Panc1 (cell line): Measurements from ENCODE around the gene C12orf75. TPM values are rescaled to one million over a fixed set of nuclear protein-coding genes. Genes with fewer than 3 reads are reported as not detected.
"Not testable (repeated sequence)": the region's sequence is repeated elsewhere in the genome, so short reads cannot be mapped to it uniquely, and the experiment has no call there.

Experiments used
- ATAC-seq: fragments of 200-7000 bp; cut with Tn5 transposase; 2 replicates; pipeline ENCODE4 v1.9.1; 2020; ENCODE audit warnings: mild to moderate bottlenecking, moderate library complexity
- BruUV-seq: library from RNA; stranded (reverse); fragments of 400-500 nt; replicated peaks from 2 replicates; lab custom pipeline; 2021; lab: Mats Ljungman, UMichigan
- CTCF ChIA-PET: fragments of 300-600 bp; sonication (Branson Sonifier 250); formaldehyde crosslinking; loops from one replicate; lab custom pipeline; 2022; ENCODE audit warnings: antibody characterized with exemption; lab: Charles Lee
- POLR2A ChIA-PET: fragments of 300-600 bp; sonication (Branson Sonifier 250); formaldehyde crosslinking; loops from one replicate; lab custom pipeline; 2022; ENCODE audit warnings: antibody characterized with exemption; lab: Charles Lee
- DNase-seq: peaks from one replicate; pipeline ENCODE4 v3.0.0-alpha.2; 2010; ENCODE audit warnings: low read depth, low spot score
- H3K27ac ChIP-seq: 2 replicates; pipeline ENCODE4 v1.5.1; 2011; ENCODE audit warnings: mild to moderate bottlenecking, low read length, inconsistent platforms
- H3K27me3 ChIP-seq: fragments of 200-500 bp; sonication (Bioruptor generic); 2 replicates; pipeline ENCODE4 v1.6.0; 2014; ENCODE audit warnings: low read length, inconsistent platforms; ENCODE audit not compliant: control insufficient read depth, insufficient read depth
- H3K36me3 ChIP-seq: fragments of 200-500 bp; sonication (Bioruptor generic); 2 replicates; pipeline ENCODE4 v1.5.1; 2014; ENCODE audit warnings: inconsistent platforms, mild to moderate bottlenecking, low read length, moderate library complexity; ENCODE audit not compliant: control insufficient read depth, insufficient read depth
- H3K4me1 ChIP-seq: 2 replicates; pipeline ENCODE4 v1.5.1; 2011; ENCODE audit warnings: inconsistent platforms, mild to moderate bottlenecking, low read length, moderate library complexity; ENCODE audit not compliant: control insufficient read depth, insufficient read depth
- H3K4me3 ChIP-seq, 2 experiments: 2 replicates each; pipeline ENCODE4 v1.5.1; 2011 to 2012; ENCODE audit warnings: low read depth in 2 of 2, low read length in 2 of 2, mild to moderate bottlenecking in 2 of 2, inconsistent platforms in 1 of 2, moderate library complexity in 1 of 2
- H3K9me3 ChIP-seq: fragments of 200-500 bp; sonication (Bioruptor generic); 2 replicates; pipeline ENCODE4 v1.5.1; 2014; ENCODE audit warnings: low read depth, mild to moderate bottlenecking, inconsistent platforms, low read length, moderate library complexity; ENCODE audit not compliant: control insufficient read depth, insufficient read depth
- CTCF ChIP-seq: fragments of 450-650 bp; IDR thresholded peaks from 2 replicates; pipeline ENCODE4 v1.5.1; 2017; ENCODE audit warnings: mild to moderate bottlenecking
- POLR2AphosphoS5 ChIP-seq: IDR thresholded peaks from 2 replicates; pipeline ENCODE4 v1.6.1; 2012; ENCODE audit warnings: mild to moderate bottlenecking, low read depth, low read length, moderate library complexity
- REST ChIP-seq, 2 experiments: IDR thresholded peaks; 2 replicates each; pipeline ENCODE4 v1.6.1; 2011 to 2012; ENCODE audit warnings: low read depth in 2 of 2, control low read depth in 1 of 2, low read length in 1 of 2, mild to moderate bottlenecking in 1 of 2, moderate library complexity in 1 of 2; ENCODE audit not compliant: insufficient read depth in 1 of 2
- SIN3A ChIP-seq: IDR thresholded peaks from 2 replicates; pipeline ENCODE4 v1.6.1; 2012; ENCODE audit warnings: low read depth, mild to moderate bottlenecking, low read length, moderate library complexity, borderline replicate concordance; ENCODE audit not compliant: insufficient read depth
- TCF7L2 ChIP-seq: IDR thresholded peaks from 2 replicates; pipeline ENCODE4 v1.6.1; 2011; ENCODE audit warnings: mild to moderate bottlenecking, low read depth, low read length, inconsistent platforms
- in situ Hi-C: cut with HindIII; loops from 2 replicates; pipeline ENCODE4 v1.10.0; 2016; ENCODE audit warnings: low sequenced_read_pairs, low pct_unique_long_range_greater_than_20kb
- intact Hi-C: fragments of 100-400 bp; cut with micrococcal nuclease; formaldehyde crosslinking; loops from one replicate; pipeline ENCODE4 v1.10.0; 2022; ENCODE audit not compliant: unreplicated experiment
- total RNA-seq: library from RNA; stranded (reverse); gene quantifications from one replicate; pipeline ENCODE4 v1.2.1, GENCODE V29; 2021; ENCODE audit not compliant: unreplicated experiment

C12orf75 gene
- total RNA-seq, 1 experiment from 2014 or later = 132 TPM

- Histone ChIP-seq H3K4me3 (peak overlapping the region; percentile 64 to 86), H3K9me3 (no peaks in the 10 kb centered on the region), H3K36me3 (no peaks in the 10 kb centered on the region), H3K27ac (peak overlapping the region; percentile 61), H3K4me1 (peaks cover 24% of the 10 kb centered on the region), H3K27me3 (no peaks in the 10 kb centered on the region)
- peak; percentile 24 for ATAC-seq
- BruUV-seq = no TSS peak
- in situ Hi-C loops = no loop called here
- TF ChIP-seq SIN3A (no peak), TCF7L2 (no peak), POLR2AphosphoS5 (no peak), REST (IDR thresholded peaks at IDR 0.05; ENCODE audit: insufficient read depth in 1 of 2, low read depth in 2 of 2, low read length in 1 of 2) (no peak), CTCF (no peak)
- ChIA-PET POLR2A (interaction anchor here (0.7 kb wide), 1 partner anchor 822 kb away, joined by 4 read pairs; no protein-coding TSS in a partner anchor), CTCF (no interaction called here)
- DNase-seq = no peak
- intact Hi-C loops = no loop called here
These were observed 677 bp downstream of the C12orf75 start for GRCh38 chr12:105330931-105331804.

GRCh38 chr12:105331805-105332251, 1.3 kb downstream of the C12orf75 start:
- Histone ChIP-seq H3K4me1 (peaks cover 24% of the 10 kb centered on the region), H3K36me3 (no peaks in the 10 kb centered on the region), H3K4me3 (peak overlapping the region; percentile 64 to 86), H3K27ac (peak overlapping the region; percentile 61), H3K27me3 (no peaks in the 10 kb centered on the region), H3K9me3 (no peaks in the 10 kb centered on the region)
- DNase-seq (no peak), ATAC-seq (no peak)
- no TSS peak for BruUV-seq
- in situ Hi-C loops (no loop called here), intact Hi-C loops (no loop called here)
- TF ChIP-seq REST (IDR thresholded peaks at IDR 0.05; ENCODE audit: insufficient read depth in 1 of 2, low read depth in 2 of 2, low read length in 1 of 2) (no peak), SIN3A (no peak), CTCF (no peak), TCF7L2 (no peak), POLR2AphosphoS5 (no peak)
- POLR2A ChIA-PET = interaction anchor here (0.7 kb wide), 1 partner anchor 823 kb away, joined by 4 read pairs; no protein-coding TSS in a partner anchor
- CTCF ChIA-PET = no interaction called here

- H3K36me3 ChIP-seq, DNase-seq, ATAC-seq, H3K27ac ChIP-seq, BruUV-seq, H3K27me3 ChIP-seq, CTCF ChIA-PET, H3K9me3 ChIP-seq, in situ Hi-C loops, intact Hi-C loops: not testable (repeated sequence)
- POLR2A ChIA-PET = interaction anchor here (0.6 kb wide), 1 partner anchor 675 kb away, joined by 3 read pairs; no protein-coding TSS in a partner anchor
- Histone ChIP-seq H3K4me3 (peak overlapping the region in 1 of 2 experiments; percentile 64; a peak in 1 of 4 replicates), H3K4me1 (peaks cover 24% of the 10 kb centered on the region)
These were observed 1.8 kb downstream of the C12orf75 start for GRCh38 chr12:105332286-105332685.
